SIG-M5 (cell line): ENCODE results near the gene DRG2.

ENCODE experiments used
- DNase-seq: peaks from one replicate; lab custom pipeline; 2025; lab: John Stamatoyannopoulos, UW

The DRG2 gene

GRCh38 chr17:18143044-18143936 lies 55.5 kb downstream of the DRG2 start:
- no peak for DNase-seq

- DNase-seq = no peak
Measured at GRCh38 chr17:18144261-18144660, 56.5 kb downstream of the DRG2 start.

DNA sequence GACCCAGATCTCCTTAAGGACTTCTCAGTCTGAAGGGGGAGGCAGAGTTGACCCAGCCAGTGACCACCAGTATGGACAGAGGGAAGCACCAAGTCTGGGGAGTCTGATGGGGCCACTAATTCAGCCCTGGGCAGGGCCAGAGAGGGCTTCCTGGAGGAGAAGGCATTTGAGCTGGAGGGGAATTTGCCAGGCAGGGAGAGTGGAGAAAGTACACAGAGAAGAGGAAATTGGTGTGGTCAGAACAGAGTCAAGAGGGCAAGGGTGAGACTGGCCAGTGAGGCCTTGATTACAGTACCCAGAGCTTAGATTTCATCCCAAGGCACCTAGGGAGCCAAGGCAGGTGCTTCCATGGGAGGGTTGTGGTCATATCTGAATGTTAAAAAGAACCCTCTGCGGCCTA lies 57.1 kb downstream of the DRG2 start:
- no peak for DNase-seq

GRCh38 chr17:18145811-18146210 lies 58.1 kb downstream of the DRG2 start:
- DNase-seq = no peak

GRCh38 chr17:18146259-18146658 lies 58.5 kb downstream of the DRG2 start:
- DNase-seq = no peak

DNA sequence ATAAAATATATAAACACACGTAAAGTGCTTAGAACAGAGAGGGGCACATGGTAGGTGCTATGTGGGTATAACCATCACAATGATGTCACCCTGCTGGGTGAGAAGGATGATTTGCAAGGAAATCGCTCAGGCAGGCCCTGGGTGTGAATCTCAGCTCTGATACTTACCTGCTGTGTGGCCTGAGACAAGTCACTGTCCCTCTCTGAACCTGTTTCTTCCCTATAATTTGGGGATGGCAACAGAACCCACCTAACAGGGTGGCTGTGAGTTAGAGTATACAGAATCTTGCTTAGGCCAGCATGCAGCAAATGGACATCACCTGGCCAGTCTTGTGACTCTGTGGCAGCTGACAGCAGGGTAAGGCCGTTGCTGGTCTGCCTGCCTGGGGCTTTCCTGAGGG lies 59.2 kb downstream of the DRG2 start:
- no peak for DNase-seq

DNA sequence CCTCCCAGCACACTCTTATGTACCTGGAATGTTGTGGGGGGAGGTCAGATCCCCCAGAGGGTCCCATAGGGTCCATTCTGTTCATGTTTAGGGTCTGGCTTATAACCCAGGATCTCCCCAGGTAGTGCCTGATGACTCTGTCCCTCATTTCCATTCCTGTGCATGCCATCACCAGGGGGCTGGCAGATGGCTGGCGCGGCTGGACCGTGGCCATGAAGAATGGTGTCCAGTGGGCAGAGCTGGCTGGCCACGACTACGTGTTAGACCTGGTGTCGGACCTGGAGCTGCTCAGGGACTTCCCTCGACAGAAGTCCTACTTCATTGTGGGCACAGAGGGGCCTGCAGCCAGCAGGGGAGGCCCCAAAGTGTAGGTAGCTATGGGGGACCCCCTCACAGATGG lies 60.8 kb downstream of the DRG2 start:
- no peak for DNase-seq

DNA sequence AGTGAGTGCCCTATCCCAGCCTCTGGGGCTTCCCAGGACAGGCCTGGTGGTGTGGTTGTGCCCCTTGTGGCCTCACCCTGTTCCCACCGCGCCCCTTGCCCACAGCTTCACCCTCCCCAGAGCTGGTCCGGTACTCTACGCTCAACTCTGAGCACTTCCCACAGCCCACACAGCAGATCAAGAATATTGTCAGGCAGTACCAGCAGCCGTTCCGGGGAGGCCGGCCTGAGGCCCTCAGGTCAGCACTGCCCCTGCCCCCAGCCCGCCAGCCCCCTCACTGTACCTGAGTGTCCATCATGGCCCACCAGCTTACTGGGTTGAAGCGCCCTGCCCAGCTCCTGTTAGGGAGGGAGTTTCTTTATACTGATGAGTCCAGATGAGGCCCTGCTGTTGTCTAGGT lies 63.5 kb downstream of the DRG2 start:
- no peak for DNase-seq

- DNase-seq = no peak
Measured at GRCh38 chr17:18155179-18155578, 67.4 kb downstream of the DRG2 start.

- no peak for DNase-seq
Measured at GRCh38 chr17:18156171-18156975, 68.6 kb downstream of the DRG2 start.

DNA sequence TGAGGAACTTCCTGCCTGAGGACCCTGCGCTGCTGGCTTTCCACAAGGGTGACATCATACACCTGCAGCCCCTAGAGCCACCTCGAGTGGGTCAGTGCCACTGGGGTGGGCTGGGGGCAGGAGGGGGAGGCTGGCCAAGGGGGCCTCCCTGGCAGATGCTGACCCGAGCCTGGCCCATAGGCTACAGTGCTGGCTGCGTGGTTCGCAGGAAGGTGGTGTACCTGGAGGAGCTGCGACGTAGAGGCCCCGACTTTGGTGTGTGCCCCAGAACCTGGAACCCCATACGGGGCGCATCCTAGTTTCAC lies 69.2 kb downstream of the DRG2 start:
- no peak for DNase-seq
